A549 (cell line): ENCODE measurements around the gene NUP210. TPM values are rescaled to one million over a fixed set of nuclear protein-coding genes. Genes with fewer than 3 reads are reported as not detected.
"Not testable (repeated sequence)": the region's sequence is repeated elsewhere in the genome, so short reads cannot be mapped to it uniquely, and the experiment has no call there.

Source experiments
- ATAC-seq, 2 experiments: fragments of 200-7000 bp in 1 of 2; fragments of >200 bp in 1 of 2; cut with Nextera tagmentation in 1 of 2; cut with Tn5 transposase in 1 of 2; 3 replicates each; pipeline versions ENCODE4 v1.8.0 to v1.9.1; 2018 to 2020; ENCODE audit warnings: mild to moderate bottlenecking in 1 of 2, moderate library complexity in 1 of 2
- CTCF ChIA-PET: fragments of 300-600 bp; sonication (Branson Sonifier 250); formaldehyde crosslinking; extraction: SDS; loops from one replicate; lab custom pipeline; 2021; ENCODE audit warnings: antibody characterized with exemption, inconsistent platforms; lab: Yijun Ruan, JAX
- POLR2A ChIA-PET: fragments of 350-600 bp; formaldehyde crosslinking; extraction: SDS; loops from one replicate; lab custom pipeline; 2021; ENCODE audit warnings: antibody characterized with exemption, inconsistent platforms; lab: Yijun Ruan, JAX
- DNase-seq, 2 experiments: peaks; one replicate each; pipeline versions ENCODE4 v3.0.0 to v3.0.0-alpha.2; 2011 to 2016; ENCODE audit warnings: low read depth in 1 of 2, low spot score in 1 of 2
- FAIRE-seq: peaks from 2 replicates; lab custom pipeline; 2011; peaks lifted over from hg19 to GRCh38; lab: Jason Lieb, UNC
- H3K27ac ChIP-seq, 2 experiments: fragments of >200 bp; sonication (Bioruptor Twin); formaldehyde crosslinking; 3 replicates each; pipeline ENCODE4 v1.5.1; 2016 to 2017
- H3K4me1 ChIP-seq: fragments of >200 bp; sonication (Bioruptor Twin); formaldehyde crosslinking; 3 replicates; pipeline ENCODE4 v1.6.1; 2016
- H3K4me2 ChIP-seq: fragments of >200 bp; sonication (Bioruptor Twin); formaldehyde crosslinking; 3 replicates; pipeline ENCODE4 v1.6.1; 2016
- H3K4me3 ChIP-seq: fragments of >200 bp; sonication (Bioruptor Twin); formaldehyde crosslinking; 3 replicates; pipeline ENCODE4 v1.5.1; 2016
- H3K9me3 ChIP-seq: fragments of >200 bp; sonication (Bioruptor Twin); formaldehyde crosslinking; 3 replicates; pipeline ENCODE4 v1.6.1; 2016
- EHF ChIP-seq: fragments of 250-450 bp; sonication (Bioruptor Pico); IDR thresholded peaks from 2 replicates; pipeline ENCODE4 v1.5.0; 2020; ENCODE audit warnings: mild to moderate bottlenecking
- EP300 ChIP-seq, 2 experiments: fragments of >200 bp; sonication (Bioruptor Twin); formaldehyde crosslinking; IDR thresholded peaks; 2 replicates in 1 of 2; 3 replicates in 1 of 2; pipeline ENCODE4 v1.6.1; 2016 to 2017
- FOSL2 ChIP-seq, 2 experiments: fragments of 450-650 bp in 1 of 2; fragments of >200 bp in 1 of 2; sonication (Bioruptor Twin) in 1 of 2; formaldehyde crosslinking; IDR thresholded peaks; 2 replicates each; pipeline versions ENCODE4 v1.5.0 to v1.6.1; 2016 to 2020; ENCODE audit warnings: mild to moderate bottlenecking in 1 of 2, moderate library complexity in 1 of 2
- HOXB5 ChIP-seq: fragments of 250-450 bp; sonication (Bioruptor Pico); IDR thresholded peaks from 2 replicates; pipeline ENCODE4 v1.5.0; 2020; ENCODE audit warnings: mild to moderate bottlenecking, moderate library complexity
- MAFK ChIP-seq: fragments of 450-650 bp; IDR thresholded peaks from 2 replicates; pipeline ENCODE4 v1.6.1; 2014; ENCODE audit not compliant: partially characterized antibody
- POLR2AphosphoS2 ChIP-seq: conservative IDR thresholded peaks from 2 replicates; pipeline ENCODE4 v1.6.1; 2012; ENCODE audit warnings: low read length, improper control_type of control experiment, inconsistent platforms
- RAD21 ChIP-seq, 2 experiments: fragments of >200 bp in 1 of 2; sonication (Bioruptor Twin) in 1 of 2; formaldehyde crosslinking in 1 of 2; IDR thresholded peaks in 1 of 2; conservative IDR thresholded peaks in 1 of 2; 2 replicates in 1 of 2; 3 replicates in 1 of 2; pipeline ENCODE4 v1.6.1; 2012 to 2018; ENCODE audit warnings: inconsistent platforms in 1 of 2
- SMC3 ChIP-seq: fragments of >200 bp; sonication (Bioruptor Twin); formaldehyde crosslinking; IDR thresholded peaks from 3 replicates; pipeline ENCODE4 v1.6.1; 2018; ENCODE audit warnings: inconsistent platforms
- WGBS: methylation state at CpG from one replicate; pipeline ENCODE4 v1.1.6; 2017; ENCODE audit errors: missing lambda C conversion rate; 5-methylcytosine and 5-hydroxymethylcytosine counted together
- polyA plus RNA-seq, 4 experiments: library from polyadenylated mRNA; depleted of rRNA in 3 of 4; stranded (reverse); fragments of >200 nt; fragmentation: RNase III in 1 of 4; extraction: RNeasy Plus Mini Kit Qiagen cat#74134 plus additional on column Dnase treatment in 1 of 4; gene quantifications; 2 replicates in 3 of 4; 3 replicates in 1 of 4; pipeline ENCODE4 v1.2.3, GENCODE V29; 2011 to 2017
- TF ChIP-seq, protein P1 (sequence below): fragments of >200 bp; sonication (Bioruptor Twin); formaldehyde crosslinking; IDR thresholded peaks from 3 replicates; pipeline ENCODE4 v1.5.1; 2016

Gene NUP210
- polyA plus RNA-seq, 2 of the 4 experiments (the other 2 are of a cell fraction) = 25.7 to 28.1 TPM

DNA sequence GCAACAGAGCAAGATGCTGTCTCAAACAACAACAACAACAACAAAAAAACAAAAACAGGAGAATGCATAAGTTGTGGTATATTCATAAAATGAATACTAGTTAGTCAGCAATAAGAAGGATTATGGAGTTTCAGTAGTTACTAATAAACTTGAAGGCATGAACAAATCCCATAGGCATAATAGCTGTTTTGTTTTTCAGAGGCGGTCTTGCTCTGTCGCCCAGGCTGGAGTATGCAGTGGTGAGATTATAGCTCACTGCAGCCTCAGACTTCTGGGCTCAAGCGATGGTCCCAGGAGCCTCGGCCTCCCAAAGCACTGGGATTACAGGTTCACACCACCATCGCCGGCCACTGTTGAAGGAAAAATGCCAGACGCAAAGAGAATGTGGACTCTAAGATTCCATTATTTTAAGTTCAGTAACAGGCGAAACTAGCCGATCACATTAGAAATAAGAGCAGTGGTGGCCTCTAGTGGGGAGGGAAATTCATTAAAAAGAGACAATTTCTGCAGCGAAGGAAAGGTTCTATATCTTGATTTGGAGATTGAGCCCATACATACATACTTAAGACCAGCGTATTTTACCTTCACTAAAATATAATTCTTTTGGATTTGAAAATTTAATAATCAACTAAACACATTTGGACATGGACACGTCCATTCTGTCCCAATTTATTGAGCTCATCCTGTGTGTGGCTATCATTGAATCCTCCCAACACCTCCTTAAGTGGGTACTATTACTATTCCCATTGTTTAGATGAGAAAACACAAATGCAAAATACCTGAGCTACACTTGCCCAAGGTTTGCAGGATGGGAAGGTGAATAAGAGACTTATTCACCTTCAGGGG lies 32.6 kb upstream of the NUP210 start:
- ChIA-PET POLR2A (interaction anchor here (0.9 to 2.3 kb wide), 4 partner anchors 28 to 360 kb away, joined by 3 to 7 read pairs (median 6); partner anchors contain the start of gene HDAC11), CTCF (interaction anchor here (0.5 to 8.7 kb wide), 62 partner anchors 10 to 533 kb away, joined by 3 to 127 read pairs (median 4); partner anchors contain the start of gene NUP210)
- no peak for FAIRE-seq
- peak; percentile 70 to 74 for ATAC-seq
- Histone ChIP-seq H3K27ac (peak overlapping the region; percentile 72 to 86), H3K4me2 (peak overlapping the region; percentile 87), H3K4me3 (peak overlapping the region; percentile 55), H3K4me1 (0 out of 3 replicates have a peak, but pooled peaks cover 5% of the 10 kb centered on the region), H3K9me3 (no peaks in the 10 kb centered on the region)
- TF ChIP-seq SMC3 (peak; percentile 79), MAFK (peak; percentile 18), HOXB5 (CRISPR knock-in tag) (no peak), POLR2AphosphoS2 (no peak), RAD21 (conservative IDR thresholded peaks at IDR 0.05 in 1 of 2, IDR thresholded peaks at IDR 0.05 in 1 of 2) (peak; percentile 83 to 84), EHF (CRISPR knock-in tag) (no peak)
- TF ChIP-seq, protein P1, sequence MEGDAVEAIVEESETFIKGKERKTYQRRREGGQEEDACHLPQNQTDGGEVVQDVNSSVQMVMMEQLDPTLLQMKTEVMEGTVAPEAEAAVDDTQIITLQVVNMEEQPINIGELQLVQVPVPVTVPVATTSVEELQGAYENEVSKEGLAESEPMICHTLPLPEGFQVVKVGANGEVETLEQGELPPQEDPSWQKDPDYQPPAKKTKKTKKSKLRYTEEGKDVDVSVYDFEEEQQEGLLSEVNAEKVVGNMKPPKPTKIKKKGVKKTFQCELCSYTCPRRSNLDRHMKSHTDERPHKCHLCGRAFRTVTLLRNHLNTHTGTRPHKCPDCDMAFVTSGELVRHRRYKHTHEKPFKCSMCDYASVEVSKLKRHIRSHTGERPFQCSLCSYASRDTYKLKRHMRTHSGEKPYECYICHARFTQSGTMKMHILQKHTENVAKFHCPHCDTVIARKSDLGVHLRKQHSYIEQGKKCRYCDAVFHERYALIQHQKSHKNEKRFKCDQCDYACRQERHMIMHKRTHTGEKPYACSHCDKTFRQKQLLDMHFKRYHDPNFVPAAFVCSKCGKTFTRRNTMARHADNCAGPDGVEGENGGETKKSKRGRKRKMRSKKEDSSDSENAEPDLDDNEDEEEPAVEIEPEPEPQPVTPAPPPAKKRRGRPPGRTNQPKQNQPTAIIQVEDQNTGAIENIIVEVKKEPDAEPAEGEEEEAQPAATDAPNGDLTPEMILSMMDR = peak; percentile 85
- peak; percentile 55 to 66 for DNase-seq
- 4% methylated on average over 12 of the region's 12 CpGs for WGBS

DNA sequence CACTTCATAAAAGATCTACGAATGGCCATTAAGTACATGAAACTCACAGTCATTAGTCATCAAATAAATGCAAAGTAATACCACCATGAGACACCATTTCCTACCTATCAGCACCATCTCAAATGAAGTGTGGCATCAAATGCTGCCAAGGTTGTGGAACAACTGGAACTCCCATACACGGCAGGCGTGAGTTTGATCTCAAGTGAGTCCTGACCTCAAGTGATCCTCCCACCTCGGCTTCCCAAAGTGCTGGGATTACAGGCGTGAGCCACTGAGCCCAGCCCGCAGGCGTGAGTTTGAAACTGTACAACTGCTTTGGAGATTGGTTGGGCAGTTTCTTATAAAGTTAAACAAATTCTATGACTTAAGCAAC lies 31.2 kb upstream of the NUP210 start:
- WGBS = 6% methylated on average over 5 of the region's 7 CpGs
- ChIA-PET POLR2A (interaction anchor here (0.9 to 2.3 kb wide), 3 partner anchors 15 to 359 kb away, joined by 4 to 7 read pairs (median 7); partner anchors contain the start of gene HDAC11), CTCF (interaction anchor here (1.0 to 8.7 kb wide), 11 partner anchors 11 to 363 kb away, joined by 4 to 127 read pairs (median 16); partner anchors contain the start of gene NUP210)
- H3K4me3 ChIP-seq = peak overlapping the region; percentile 55
- 0 out of 3 replicates have a peak, but pooled peaks cover 5% of the 10 kb centered on the region for H3K4me1 ChIP-seq
- DNase-seq (peak in 1 of 2 experiments; percentile 45), FAIRE-seq (no peak), ATAC-seq (peak; percentile 45 to 60; a peak in 5 of 6 replicates)
- H3K27ac ChIP-seq = peak overlapping the region; percentile 72 to 86
- H3K9me3 ChIP-seq = no peaks in the 10 kb centered on the region
- TF ChIP-seq MAFK (peak; percentile 27), EP300 (IDR thresholded peaks at IDR 0.05) (no peak), FOSL2 (IDR thresholded peaks at IDR 0.05) (no peak), FOSL2 (CRISPR knock-in tag; IDR thresholded peaks at IDR 0.05) (peak; percentile 24; the same call in 1 of the 2 replicates)
- TF ChIP-seq, protein P1 = no peak
- H3K4me2 ChIP-seq = peak overlapping the region; percentile 87

DNA sequence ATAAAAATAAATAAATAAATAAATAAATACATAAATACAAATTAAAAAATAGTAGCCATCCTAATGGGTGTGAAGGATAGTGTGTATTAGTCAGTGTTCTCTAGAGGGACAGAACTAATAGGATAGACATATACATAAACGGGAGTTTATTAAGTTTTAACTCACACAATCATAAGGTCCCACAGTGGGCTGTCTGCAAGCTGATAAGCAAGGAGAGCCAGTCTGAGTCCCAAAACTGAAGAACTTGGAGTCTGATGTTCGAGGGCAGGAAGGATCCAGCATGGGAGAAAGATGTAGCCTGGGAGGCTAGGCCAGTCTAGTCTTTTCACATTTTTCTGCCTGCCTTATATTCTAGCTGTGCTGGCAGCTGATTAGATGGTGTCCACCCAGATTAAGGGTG lies 22.8 kb upstream of the NUP210 start:
- H3K4me1 ChIP-seq, FAIRE-seq, H3K4me2 ChIP-seq, H3K9me3 ChIP-seq, ATAC-seq, H3K4me3 ChIP-seq, H3K27ac ChIP-seq, DNase-seq: not testable (repeated sequence)
- 61% methylated on average over 2 of the region's 2 CpGs for WGBS
- POLR2A ChIA-PET = interaction anchor here (1.1 kb wide), 1 partner anchor 9 kb away, joined by 3 read pairs; no protein-coding TSS in a partner anchor
- CTCF ChIA-PET = interaction anchor here (0.7 kb wide), 1 partner anchor 96 kb away, joined by 4 read pairs; no protein-coding TSS in a partner anchor
